Transverse colon (tissue), 4 donors: ENCODE data around the gene MYCBP2. TPM values are rescaled to one million over a fixed set of nuclear protein-coding genes. Genes with fewer than 3 reads are reported as not detected.

ENCODE experiments used
- DNase-seq: peaks from one replicate; pipeline ENCODE4 v3.0.0-alpha.2; 2019
- H3K27ac ChIP-seq, 4 donors: fragments of 200-600 bp; sonication (generic); 2 replicates each; pipeline ENCODE4 v1.5.1; 2016 to 2018; ENCODE audit warnings: inconsistent platforms in 4 of 4
- H3K27me3 ChIP-seq: fragments of 200-600 bp; sonication (generic); 2 replicates; pipeline ENCODE4 v1.5.1; 2017; ENCODE audit warnings: inconsistent platforms
- H3K36me3 ChIP-seq, 4 donors: fragments of 200-600 bp; sonication (generic); 2 replicates each; pipeline ENCODE4 v1.5.1; 2017 to 2019; ENCODE audit warnings: inconsistent platforms in 4 of 4
- H3K4me1 ChIP-seq, 4 donors: fragments of 200-600 bp; sonication (generic); 2 replicates each; pipeline ENCODE4 v1.5.1; 2017 to 2020; ENCODE audit warnings: inconsistent platforms in 4 of 4
- H3K4me3 ChIP-seq, 4 donors: fragments of 200-600 bp; sonication (generic); 1 replicate in 1 of 4; 2 replicates in 3 of 4; pipeline versions ENCODE4 v1.5.1 to v1.6.1; 2017 to 2019; ENCODE audit warnings: inconsistent platforms in 4 of 4
- H3K9me3 ChIP-seq, 2 donors: fragments of 200-600 bp; sonication (generic); 2 replicates each; pipeline ENCODE4 v1.5.1; 2017 to 2019; ENCODE audit warnings: inconsistent platforms in 2 of 2
- EP300 ChIP-seq: sonication (generic); formaldehyde crosslinking; IDR thresholded peaks from one replicate; pipeline ENCODE4 v1.6.1; 2017; ENCODE audit warnings: antibody characterized with exemption, low read depth
- POLR2A ChIP-seq: fragments of 450-650 bp; IDR thresholded peaks from one replicate; pipeline ENCODE4 v1.6.1; 2016; ENCODE audit warnings: antibody characterized with exemption, mild to moderate bottlenecking, moderate library complexity
- POLR2AphosphoS5 ChIP-seq, 3 donors: sonication (generic); formaldehyde crosslinking; IDR thresholded peaks; one replicate each; pipeline ENCODE4 v1.6.1; 2016; ENCODE audit warnings: antibody characterized with exemption in 3 of 3
- WGBS, 2 donors: methylation state at CpG; one replicate each; pipeline ENCODE4 v1.1.5; 2018; ENCODE audit warnings: low coverage in 1 of 2; 5-methylcytosine and 5-hydroxymethylcytosine counted together
- in situ Hi-C, 4 donors: fragments of 200-750 bp; cut with MboI; loops; one replicate each; pipeline versions ENCODE4 v1.15.0 to v1.15.1; 2017; ENCODE audit warnings: low sequenced_read_pairs in 3 of 4, low pct_ligation_motif_present in 1 of 4, low pct_unique_long_range_greater_than_20kb in 1 of 4
- intact Hi-C: fragments of 100-400 bp; cut with DNase I; formaldehyde crosslinking; loops from one replicate; pipeline ENCODE4 v1.15.1; 2023; ENCODE audit warnings: low total_unique reads
- total RNA-seq, 4 donors: library from RNA; depleted of rRNA; stranded (reverse); fragments of >200 nt; gene quantifications; one replicate each; pipeline ENCODE4 v1.1.0, GENCODE V29; 2016
- TF ChIP-seq, protein P1 (sequence below), 5 experiments: fragments of 200-600 bp in 3 of 5; fragments of 450-650 bp in 2 of 5; sonication (generic) in 3 of 5; IDR thresholded peaks; 1 replicate in 2 of 5; 2 replicates in 3 of 5; pipeline ENCODE4 v1.5.1; 2016 to 2017; ENCODE audit warnings: antibody characterized with exemption in 5 of 5, inconsistent platforms in 3 of 5, mild to moderate bottlenecking in 2 of 5, moderate library complexity in 1 of 5

Gene MYCBP2
- total RNA-seq, 4 donors from 2014 or later, result 41.0 to 95.0 (median 48.3) TPM

DNA sequence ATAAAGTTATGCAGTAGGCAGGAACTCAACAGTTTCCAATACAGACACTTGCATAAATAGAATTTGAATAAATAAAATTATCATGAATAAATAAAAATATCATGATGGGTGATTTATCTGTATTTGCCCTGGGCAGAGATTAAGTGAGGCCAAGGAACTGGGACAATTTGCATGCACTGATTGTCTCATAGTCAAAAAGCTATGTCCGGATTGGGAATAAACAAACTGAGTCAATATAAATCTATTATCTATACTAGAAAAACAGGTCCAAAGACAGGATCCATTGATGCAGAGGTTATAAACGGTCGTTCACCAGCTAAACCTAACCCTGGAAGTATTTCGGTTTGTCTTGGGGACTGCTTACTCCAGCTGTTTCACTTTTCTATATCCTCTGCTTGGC is 273.7 kb downstream of the MYCBP2 start:
- peaks cover 0 to 43% (median 21%) of the 10 kb centered on the region in 4 donors for H3K36me3 ChIP-seq
- no peak overlapping the region for H3K4me3 ChIP-seq
- no peaks in the 10 kb centered on the region for H3K27me3 ChIP-seq
- no peak overlapping the region for H3K27ac ChIP-seq
- H3K4me1 ChIP-seq, result no peaks in the 10 kb centered on the region
- DNase-seq, result no peak
- WGBS, 2 donors, result 79 to 91% methylated on average over 4 of the region's 4 CpGs
- intact Hi-C loops, result no loop called here
- in situ Hi-C loops, result no loop called here
- no peaks in the 10 kb centered on the region for H3K9me3 ChIP-seq
- TF ChIP-seq, protein P1, sequence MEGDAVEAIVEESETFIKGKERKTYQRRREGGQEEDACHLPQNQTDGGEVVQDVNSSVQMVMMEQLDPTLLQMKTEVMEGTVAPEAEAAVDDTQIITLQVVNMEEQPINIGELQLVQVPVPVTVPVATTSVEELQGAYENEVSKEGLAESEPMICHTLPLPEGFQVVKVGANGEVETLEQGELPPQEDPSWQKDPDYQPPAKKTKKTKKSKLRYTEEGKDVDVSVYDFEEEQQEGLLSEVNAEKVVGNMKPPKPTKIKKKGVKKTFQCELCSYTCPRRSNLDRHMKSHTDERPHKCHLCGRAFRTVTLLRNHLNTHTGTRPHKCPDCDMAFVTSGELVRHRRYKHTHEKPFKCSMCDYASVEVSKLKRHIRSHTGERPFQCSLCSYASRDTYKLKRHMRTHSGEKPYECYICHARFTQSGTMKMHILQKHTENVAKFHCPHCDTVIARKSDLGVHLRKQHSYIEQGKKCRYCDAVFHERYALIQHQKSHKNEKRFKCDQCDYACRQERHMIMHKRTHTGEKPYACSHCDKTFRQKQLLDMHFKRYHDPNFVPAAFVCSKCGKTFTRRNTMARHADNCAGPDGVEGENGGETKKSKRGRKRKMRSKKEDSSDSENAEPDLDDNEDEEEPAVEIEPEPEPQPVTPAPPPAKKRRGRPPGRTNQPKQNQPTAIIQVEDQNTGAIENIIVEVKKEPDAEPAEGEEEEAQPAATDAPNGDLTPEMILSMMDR (IDR thresholded peaks at IDR 0.05), result no peak
- no peak for TF ChIP-seq EP300
- TF ChIP-seq POLR2A, result no peak
- TF ChIP-seq POLR2AphosphoS5 (IDR thresholded peaks at IDR 0.05), result no peak

DNA sequence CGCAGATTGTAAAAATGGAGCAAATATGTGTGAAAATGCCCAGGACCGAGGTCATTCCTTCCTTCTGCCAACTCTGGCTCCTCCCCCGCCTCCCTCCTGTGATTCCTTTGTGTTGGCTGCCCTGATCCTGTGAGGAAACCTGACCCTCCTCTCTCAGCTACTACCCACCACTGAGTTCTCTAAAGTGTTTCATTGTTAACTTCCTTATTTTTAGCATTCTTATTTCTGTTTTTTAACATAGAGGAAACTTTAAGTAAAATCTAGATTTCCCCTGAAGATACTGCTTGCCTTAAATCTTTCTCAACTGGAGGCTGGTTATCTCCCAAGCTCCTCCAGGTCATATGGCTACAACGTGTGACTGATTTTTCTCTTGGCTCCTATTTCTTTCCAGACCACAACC is 278.2 kb downstream of the MYCBP2 start:
- in situ Hi-C loops, result no loop called here
- no peak overlapping the region for H3K27ac ChIP-seq
- H3K9me3 ChIP-seq, result no peaks in the 10 kb centered on the region
- 69 to 81% methylated on average over 4 of the region's 4 CpGs for WGBS, 2 donors
- H3K4me3 ChIP-seq, result no peak overlapping the region
- DNase-seq, result no peak
- no peaks in the 10 kb centered on the region for H3K4me1 ChIP-seq
- H3K36me3 ChIP-seq, result peaks cover 0 to 14% (median 7%) of the 10 kb centered on the region in 4 donors
- no peaks in the 10 kb centered on the region for H3K27me3 ChIP-seq
- no peak for TF ChIP-seq POLR2AphosphoS5 (IDR thresholded peaks at IDR 0.05)
- no peak for TF ChIP-seq EP300
- intact Hi-C loops, result no loop called here

DNA sequence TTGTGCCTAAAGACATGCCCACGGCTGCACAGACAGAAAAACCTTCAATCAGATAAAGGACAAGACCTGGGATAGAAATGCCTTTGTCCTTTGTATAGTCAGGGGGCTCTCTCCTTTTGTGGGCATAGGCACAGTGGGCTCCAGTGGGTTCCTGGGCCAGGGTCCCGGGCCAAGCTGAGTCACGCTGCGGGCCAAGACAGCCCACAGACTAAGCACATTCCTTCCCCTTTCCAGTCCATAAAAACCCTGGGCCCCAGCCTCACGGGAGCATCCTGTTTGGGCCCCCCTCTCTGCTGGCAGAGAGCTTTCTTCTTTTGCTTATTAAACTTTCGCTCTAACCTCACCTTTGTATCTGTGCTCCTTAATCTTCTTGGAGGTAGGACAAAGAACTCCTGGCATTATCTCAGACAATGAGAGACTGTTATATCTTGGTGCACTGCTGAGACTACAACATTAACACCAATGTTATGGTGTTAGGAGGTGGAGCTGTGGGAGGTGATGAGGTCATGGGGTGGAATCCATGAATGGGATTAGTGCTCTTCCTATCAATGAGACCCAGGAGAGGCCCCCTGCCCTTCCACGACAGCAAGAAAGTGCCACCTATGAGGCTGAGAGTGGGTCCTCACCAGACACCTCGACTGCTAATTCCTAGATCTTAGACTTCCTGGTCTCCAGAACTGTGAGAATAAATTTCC is 279.1 kb downstream of the MYCBP2 start:
- no peak for DNase-seq
- 90 to 91% methylated on average over 4 to 8 of the region's 8 CpGs for WGBS, 2 donors
- Histone ChIP-seq H3K27ac (no peak overlapping the region), H3K36me3 (peaks cover 0 to 14% (median 4%) of the 10 kb centered on the region in 4 donors), H3K9me3 (no peaks in the 10 kb centered on the region), H3K4me1 (peaks cover 0 to 2% (median 0%) of the 10 kb centered on the region in 4 donors), H3K4me3 (no peak overlapping the region), H3K27me3 (no peaks in the 10 kb centered on the region)
- TF ChIP-seq, protein P1 (IDR thresholded peaks at IDR 0.05), result no peak
- TF ChIP-seq POLR2A (no peak), POLR2AphosphoS5 (IDR thresholded peaks at IDR 0.05) (no peak), EP300 (no peak)
- intact Hi-C loops (no loop called here), in situ Hi-C loops (no loop called here)

DNA sequence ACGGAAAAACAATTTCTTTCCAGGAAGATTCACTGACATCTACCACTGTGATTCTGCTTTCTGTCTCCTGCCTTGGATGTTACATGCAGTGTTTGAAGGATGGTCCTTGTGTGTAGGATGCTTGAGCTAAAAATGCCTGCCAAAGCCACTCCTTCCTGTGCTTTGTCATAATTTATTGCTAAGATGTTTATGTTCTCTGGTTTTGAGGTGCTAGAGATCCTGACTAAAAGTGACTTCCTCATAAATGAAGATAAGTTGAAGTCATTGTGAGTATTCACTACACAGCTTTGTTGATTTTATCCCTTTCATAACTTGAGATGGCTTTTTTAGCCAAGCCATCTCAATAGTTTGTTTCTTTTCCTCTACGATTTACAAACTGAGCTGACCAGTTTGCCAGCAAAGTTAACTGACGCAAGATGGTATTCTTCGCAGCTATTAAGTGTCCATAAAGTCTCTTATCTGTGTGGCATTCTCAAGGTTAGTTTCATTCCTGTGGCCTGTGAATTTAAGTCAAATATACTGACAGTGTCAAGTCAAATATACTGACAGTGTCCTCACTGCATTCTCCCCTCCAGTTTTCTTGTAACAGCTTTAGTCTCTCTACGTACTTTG is 284.2 kb downstream of the MYCBP2 start:
- no peak for DNase-seq
- Histone ChIP-seq H3K4me1 (peaks cover 0 to 7% (median 3%) of the 10 kb centered on the region in 4 donors), H3K36me3 (no peaks in the 10 kb centered on the region), H3K27me3 (no peaks in the 10 kb centered on the region), H3K9me3 (no peaks in the 10 kb centered on the region), H3K27ac (peak overlapping the region in 1 of 4 donors; percentile 41), H3K4me3 (no peak overlapping the region)
- no peak for TF ChIP-seq POLR2A
- TF ChIP-seq POLR2AphosphoS5 (IDR thresholded peaks at IDR 0.05), result no peak
- TF ChIP-seq, protein P1 (IDR thresholded peaks at IDR 0.05), result no peak
- no peak for TF ChIP-seq EP300
- 49% methylated on average over 3 to 5 of the region's 5 CpGs for WGBS, 2 donors
- intact Hi-C loops, result no loop called here
- in situ Hi-C loops, result no loop called here
